ENCODE data around the gene TMEM167A.

DNA sequence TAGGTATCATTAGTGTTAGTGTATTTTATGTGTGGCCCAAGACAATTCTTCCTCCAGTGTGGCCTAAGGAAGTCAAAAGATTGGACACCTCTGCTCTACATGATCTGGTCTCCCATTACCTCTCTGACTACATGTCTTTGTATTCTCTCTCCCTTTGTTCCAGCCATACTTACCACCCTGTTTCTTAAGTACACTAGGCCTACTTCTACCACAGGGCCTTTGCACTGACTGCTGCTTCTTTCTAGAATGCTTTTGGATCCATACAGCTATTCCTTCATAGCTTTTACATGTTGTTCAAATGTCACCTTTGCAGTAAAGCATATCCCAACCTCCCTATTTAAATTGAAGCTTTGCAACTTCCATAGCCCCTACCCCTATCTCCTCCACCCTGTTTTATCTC, 5.6 kb upstream of the TMEM167A start:
- TF ChIP-seq YY1 (IDR thresholded peaks at IDR 0.05; ENCODE audit: insufficient read depth, insufficient read length) = no peak
- no peak for TF ChIP-seq ZNF274 (IDR thresholded peaks at IDR 0.05; ENCODE audit: low read depth, low read length)
- TF ChIP-seq SUZ12 (IDR thresholded peaks at IDR 0.05; ENCODE audit: extremely low read depth, insufficient read depth, insufficient read length) = no peak
